ENCODE data around the gene ANLN.
"Not testable (repeated sequence)": the region's sequence is repeated elsewhere in the genome, so short reads cannot be mapped to it uniquely, and the experiment has no call there.

Gene ANLN

GRCh38 chr7:36379831-36380504 lies 9.7 kb upstream of the ANLN start:
- H3K9me3 ChIP-seq, result peaks cover 0 to 6% (median 4%) of the 10 kb centered on the region in 3 donors
- no peak overlapping the region for H3K27ac ChIP-seq
- H3K36me3 ChIP-seq, result no peaks in the 10 kb centered on the region
- no peak for TF ChIP-seq CTCF (IDR thresholded peaks at IDR 0.05)
- DNase-seq, result no peak
- no peaks in the 10 kb centered on the region for H3K4me1 ChIP-seq
- intact Hi-C loops (cut with DNase I; ENCODE audit: low total_unique reads), result no loop called here
- no peaks in the 10 kb centered on the region for H3K27me3 ChIP-seq
- no peak overlapping the region for H3K4me3 ChIP-seq

GRCh38 chr7:36381056-36381455 lies 8.6 kb upstream of the ANLN start:
- H3K27ac ChIP-seq, result no peak overlapping the region
- intact Hi-C loops (cut with DNase I; ENCODE audit: low total_unique reads), result no loop called here
- TF ChIP-seq CTCF (IDR thresholded peaks at IDR 0.05), result no peak
- no peak for DNase-seq
- H3K27me3 ChIP-seq, result no peaks in the 10 kb centered on the region
- no peaks in the 10 kb centered on the region for H3K36me3 ChIP-seq
- no peak overlapping the region for H3K4me3 ChIP-seq
- no peaks in the 10 kb centered on the region for H3K4me1 ChIP-seq
- H3K9me3 ChIP-seq, result peaks cover 0 to 6% (median 4%) of the 10 kb centered on the region in 3 donors

GRCh38 chr7:36383284-36383683 lies 6.4 kb upstream of the ANLN start:
- H3K27ac ChIP-seq; H3K27me3 ChIP-seq; H3K9me3 ChIP-seq; H3K4me3 ChIP-seq; H3K4me1 ChIP-seq; DNase-seq; H3K36me3 ChIP-seq; intact Hi-C loops (cut with DNase I; ENCODE audit: low total_unique reads): not testable (repeated sequence)

GRCh38 chr7:36385646-36386045 lies 4.0 kb upstream of the ANLN start:
- intact Hi-C loops (cut with DNase I; ENCODE audit: low total_unique reads), result loop anchor here (5.0 kb wide), 1 partner anchor 1528 kb away; no protein-coding TSS in a partner anchor
- not testable (repeated sequence) for H3K27me3 ChIP-seq, H3K4me3 ChIP-seq, H3K27ac ChIP-seq, H3K9me3 ChIP-seq, H3K36me3 ChIP-seq, DNase-seq
- H3K4me1 ChIP-seq, result peaks cover 0 to 23% (median 14%) of the 10 kb centered on the region in 4 donors

- H3K27ac ChIP-seq, result peak overlapping the region in 1 of 2 donors; percentile 76
- no peak for TF ChIP-seq CTCF (IDR thresholded peaks at IDR 0.05)
- peaks cover 0 to 41% (median 20%) of the 10 kb centered on the region in 4 donors for H3K4me1 ChIP-seq
- no peak for DNase-seq
- no peaks in the 10 kb centered on the region for H3K36me3 ChIP-seq
- H3K9me3 ChIP-seq, result no peaks in the 10 kb centered on the region
- intact Hi-C loops (cut with DNase I; ENCODE audit: low total_unique reads), result loop anchor here (2.0 to 5.0 kb wide), 2 partner anchors 21 to 1530 kb away; a partner anchor contains a TSS
- H3K27me3 ChIP-seq, result no peaks in the 10 kb centered on the region
- no peak overlapping the region for H3K4me3 ChIP-seq
These were observed 2.0 kb upstream of the ANLN start for GRCh38 chr7:36387435-36388231.

GRCh38 chr7:36388423-36388822 lies 1.2 kb upstream of the ANLN start:
- H3K4me1 ChIP-seq, result peaks cover 0 to 46% (median 20%) of the 10 kb centered on the region in 4 donors
- peak overlapping the region; percentile 72 to 76 for H3K27ac ChIP-seq
- no peak for TF ChIP-seq CTCF (IDR thresholded peaks at IDR 0.05)
- intact Hi-C loops (cut with DNase I; ENCODE audit: low total_unique reads), result loop anchor here (2.0 to 5.0 kb wide), 2 partner anchors 22 to 1531 kb away; a partner anchor contains a TSS
- H3K9me3 ChIP-seq, result no peaks in the 10 kb centered on the region
- no peaks in the 10 kb centered on the region for H3K36me3 ChIP-seq
- H3K27me3 ChIP-seq, result no peaks in the 10 kb centered on the region
- no peak overlapping the region for H3K4me3 ChIP-seq
- no peak for DNase-seq
